NT2/D1 (cell line): Measurements from ENCODE around the gene SMC2.
A peak's percentile ranks its signal among the peaks of the same experiment; 100 is the strongest.

Source experiments
- DNase-seq: peaks from one replicate; pipeline ENCODE4 v3.0.0-alpha.2; 2011; ENCODE audit warnings: low read depth, low spot score
- H3K27me3 ChIP-seq: 2 replicates; pipeline ENCODE4 v1.6.0; 2011; ENCODE audit warnings: mild to moderate bottlenecking; ENCODE audit not compliant: insufficient read length, insufficient read depth
- H3K36me3 ChIP-seq: 2 replicates; pipeline ENCODE4 v1.6.1; 2011; ENCODE audit warnings: mild to moderate bottlenecking, low read length, mixed read lengths; ENCODE audit not compliant: insufficient read depth, insufficient read length
- H3K4me1 ChIP-seq: 2 replicates; pipeline ENCODE4 v1.5.1; 2011; ENCODE audit not compliant: insufficient read depth, insufficient read length
- H3K4me3 ChIP-seq: 2 replicates; pipeline ENCODE4 v1.5.1; 2011; ENCODE audit warnings: low read depth; ENCODE audit not compliant: insufficient read length
- H3K9ac ChIP-seq: 2 replicates; pipeline ENCODE4 v1.6.0; 2011; ENCODE audit warnings: low read depth; ENCODE audit not compliant: insufficient read length
- H3K9me3 ChIP-seq: 2 replicates; pipeline ENCODE4 v1.5.1; 2011; ENCODE audit warnings: mild to moderate bottlenecking, low read length; ENCODE audit not compliant: insufficient read depth
- SUZ12 ChIP-seq: IDR thresholded peaks from 2 replicates; pipeline ENCODE4 v1.6.1; 2011; ENCODE audit not compliant: insufficient read length, insufficient read depth; ENCODE audit errors: extremely low read depth
- YY1 ChIP-seq: IDR thresholded peaks from 2 replicates; pipeline ENCODE4 v1.6.1; 2011; ENCODE audit not compliant: insufficient read length, insufficient read depth
- ZNF274 ChIP-seq: IDR thresholded peaks from 2 replicates; pipeline ENCODE4 v1.6.1; 2011; ENCODE audit warnings: mild to moderate bottlenecking, low read depth, low read length

Gene SMC2

GRCh38 chr9:104090578-104090977, 3.5 kb upstream of the SMC2 start:
- H3K36me3 ChIP-seq, result no peaks in the 10 kb centered on the region
- no peaks in the 10 kb centered on the region for H3K27me3 ChIP-seq
- H3K4me1 ChIP-seq, result no peaks in the 10 kb centered on the region
- H3K9ac ChIP-seq, result no peak overlapping the region
- no peak for TF ChIP-seq ZNF274
- TF ChIP-seq SUZ12, result no peak
- TF ChIP-seq YY1, result no peak
- H3K4me3 ChIP-seq, result no peak overlapping the region
- no peaks in the 10 kb centered on the region for H3K9me3 ChIP-seq
- no peak for DNase-seq

- Histone ChIP-seq H3K27me3 (no peaks in the 10 kb centered on the region), H3K36me3 (peaks cover under 1% of the 10 kb centered on the region), H3K4me1 (no peaks in the 10 kb centered on the region), H3K9me3 (no peaks in the 10 kb centered on the region), H3K9ac (no peak overlapping the region), H3K4me3 (no peak overlapping the region)
- no peak for TF ChIP-seq SUZ12
- no peak for TF ChIP-seq ZNF274
- no peak for TF ChIP-seq YY1
- no peak for DNase-seq
Measured at GRCh38 chr9:104091116-104091515, 3.0 kb upstream of the SMC2 start.

- no peak overlapping the region for H3K4me3 ChIP-seq
- H3K36me3 ChIP-seq, result peaks cover 7% of the 10 kb centered on the region
- H3K9ac ChIP-seq, result no peak overlapping the region
- TF ChIP-seq ZNF274 (no peak), SUZ12 (no peak), YY1 (no peak)
- no peaks in the 10 kb centered on the region for H3K9me3 ChIP-seq
- H3K27me3 ChIP-seq, result no peaks in the 10 kb centered on the region
- DNase-seq, result no peak
- no peaks in the 10 kb centered on the region for H3K4me1 ChIP-seq
Measured at GRCh38 chr9:104091708-104092107, 2.4 kb upstream of the SMC2 start.

- H3K4me1 ChIP-seq, result no peaks in the 10 kb centered on the region
- no peaks in the 10 kb centered on the region for H3K27me3 ChIP-seq
- DNase-seq, result no peak
- H3K36me3 ChIP-seq, result peaks cover 7% of the 10 kb centered on the region
- H3K9ac ChIP-seq, result no peak overlapping the region
- TF ChIP-seq ZNF274, result no peak
- no peak overlapping the region for H3K4me3 ChIP-seq
- no peaks in the 10 kb centered on the region for H3K9me3 ChIP-seq
Measured at GRCh38 chr9:104092192-104092591, 1.9 kb upstream of the SMC2 start.

- no peaks in the 10 kb centered on the region for H3K9me3 ChIP-seq
- H3K36me3 ChIP-seq, result peaks cover 11% of the 10 kb centered on the region
- H3K4me3 ChIP-seq, result peak overlapping the region; percentile 64
- H3K4me1 ChIP-seq, result no peaks in the 10 kb centered on the region
- peak overlapping the region; percentile 83 for H3K9ac ChIP-seq
- no peaks in the 10 kb centered on the region for H3K27me3 ChIP-seq
- TF ChIP-seq SUZ12 (no peak), YY1 (no peak), ZNF274 (no peak)
- no peak for DNase-seq
Measured at GRCh38 chr9:104092875-104093600, 1.1 kb upstream of the SMC2 start.

DNA sequence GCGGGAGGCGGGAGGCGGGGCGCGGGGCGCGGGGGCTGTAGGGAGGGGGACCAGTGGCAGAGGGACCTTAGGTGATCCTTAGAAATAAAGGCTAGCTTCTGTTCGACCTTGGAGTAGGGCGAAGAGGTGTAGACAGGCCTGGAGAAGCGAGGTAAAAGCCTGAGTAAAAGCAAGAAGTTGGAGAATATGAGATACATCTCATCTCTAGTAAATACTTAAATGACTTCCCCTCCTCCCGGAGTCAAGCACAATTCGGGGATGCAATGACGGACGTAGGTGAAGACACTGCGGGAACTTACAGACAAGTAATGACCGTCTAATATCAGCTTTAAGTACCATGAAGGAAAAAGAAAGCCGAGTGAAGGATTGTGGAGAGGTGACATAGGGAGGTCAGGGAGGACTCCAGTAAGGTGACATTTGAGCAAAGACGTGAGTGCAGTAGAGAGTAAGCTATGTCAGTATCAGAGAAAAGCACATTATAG, 466 bp downstream of the SMC2 start:
- Histone ChIP-seq H3K4me1 (no peaks in the 10 kb centered on the region), H3K9me3 (no peaks in the 10 kb centered on the region), H3K27me3 (no peaks in the 10 kb centered on the region), H3K9ac (peak overlapping the region; percentile 83), H3K36me3 (peaks cover 25% of the 10 kb centered on the region), H3K4me3 (peak overlapping the region; percentile 54)
- no peak for TF ChIP-seq YY1
- no peak for TF ChIP-seq ZNF274
- TF ChIP-seq SUZ12, result no peak
- DNase-seq, result peak; percentile 8

- Histone ChIP-seq H3K9ac (no peak overlapping the region), H3K36me3 (peaks cover 73% of the 10 kb centered on the region), H3K27me3 (no peaks in the 10 kb centered on the region), H3K4me3 (no peak overlapping the region), H3K4me1 (no peaks in the 10 kb centered on the region), H3K9me3 (no peaks in the 10 kb centered on the region)
- no peak for TF ChIP-seq YY1
- no peak for TF ChIP-seq ZNF274
- no peak for TF ChIP-seq SUZ12
- DNase-seq, result no peak
Measured at GRCh38 chr9:104099630-104100029, 5.5 kb downstream of the SMC2 start.
